Stomach smooth muscle (tissue), 2 donors: ENCODE measurements around the gene SIGLEC7.

Experiments used
- H3K27ac ChIP-seq: one replicate; pipeline ENCODE4 v1.7.0; 2013; ENCODE audit warnings: mild to moderate bottlenecking, low read length, inconsistent platforms
- H3K27me3 ChIP-seq, 2 donors: one replicate each; pipeline ENCODE4 v1.7.0; 2013; ENCODE audit warnings: low read length in 2 of 2; ENCODE audit not compliant: insufficient read depth in 2 of 2, control insufficient read depth in 1 of 2
- H3K36me3 ChIP-seq, 2 donors: one replicate each; pipeline ENCODE4 v1.7.0; 2013; ENCODE audit warnings: low read length in 2 of 2; ENCODE audit not compliant: control insufficient read depth in 2 of 2, insufficient read depth in 2 of 2
- H3K4me1 ChIP-seq: one replicate; pipeline ENCODE4 v1.7.0; 2013; ENCODE audit warnings: low read length; ENCODE audit not compliant: control insufficient read depth, insufficient read depth
- H3K4me3 ChIP-seq, 2 donors: one replicate each; pipeline ENCODE4 v1.7.0; 2013; ENCODE audit warnings: low read length in 2 of 2
- H3K9ac ChIP-seq, 2 donors: one replicate each; pipeline ENCODE4 v1.7.0; 2013; ENCODE audit warnings: low read length in 2 of 2, mild to moderate bottlenecking in 1 of 2
- H3K9me3 ChIP-seq, 2 donors: one replicate each; pipeline ENCODE4 v1.7.0; 2013; ENCODE audit warnings: low read length in 2 of 2; ENCODE audit not compliant: control insufficient read depth in 2 of 2
- donor health status: healthy.
- donor health status: Pancreatic carcinoma.

SIGLEC7 gene

DNA sequence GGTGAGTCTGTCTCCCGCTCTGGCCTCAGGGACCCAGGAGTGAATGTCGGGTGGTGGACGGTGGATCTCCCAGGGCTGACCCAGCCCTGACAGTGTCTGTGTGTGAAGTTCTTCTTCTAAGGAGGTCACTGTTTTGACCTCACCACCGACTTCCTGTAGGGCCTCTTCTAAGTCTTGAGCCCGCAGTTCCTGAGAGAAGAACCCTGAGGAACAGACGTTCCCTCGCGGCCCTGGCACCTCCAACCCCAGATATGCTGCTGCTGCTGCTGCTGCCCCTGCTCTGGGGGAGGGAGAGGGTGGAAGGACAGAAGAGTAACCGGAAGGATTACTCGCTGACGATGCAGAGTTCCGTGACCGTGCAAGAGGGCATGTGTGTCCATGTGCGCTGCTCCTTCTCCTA is at the start of gene SIGLEC7:
TSS of gene SIGLEC7 (plus strand) at position 183 of the 400 bp plus-strand sequence. CDS start at position 252, 69 bp downstream.
- H3K4me1 ChIP-seq, result no peaks in the 10 kb centered on the region
- no peak within 1 kb of the TSS for H3K27ac ChIP-seq
- H3K27me3 ChIP-seq, result peaks cover 2 to 12% of the 10 kb centered on the region in 2 donors
- no peak within 1 kb of the TSS for H3K9ac ChIP-seq
- H3K4me3 ChIP-seq, result no peak within 1 kb of the TSS
- no peaks in the 10 kb centered on the region for H3K9me3 ChIP-seq
- no peaks in the 10 kb centered on the region for H3K36me3 ChIP-seq

DNA sequence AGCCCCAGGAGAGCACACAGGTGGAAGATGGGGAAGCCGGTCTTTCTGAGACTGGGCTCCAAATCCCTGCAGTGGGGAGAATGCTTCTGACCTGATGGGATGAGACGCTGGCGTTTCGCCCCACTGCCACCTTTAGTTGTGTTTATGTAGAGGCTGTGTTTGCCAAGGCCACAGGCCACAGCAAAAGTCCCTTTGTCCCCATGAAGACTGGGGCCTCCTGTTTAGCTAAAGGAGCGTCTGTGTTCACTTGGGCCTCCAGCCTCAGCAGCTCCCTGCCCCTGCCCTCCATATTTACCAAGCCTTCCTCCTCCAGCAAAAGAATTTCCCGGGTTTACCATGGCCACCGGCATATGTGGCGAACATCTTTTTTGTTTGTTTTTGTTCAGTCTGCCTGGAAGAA is 49.0 kb upstream of the SIGLEC7 start:
- peaks cover 5% of the 10 kb centered on the region for H3K4me1 ChIP-seq
- H3K36me3 ChIP-seq, result no peaks in the 10 kb centered on the region
- H3K4me3 ChIP-seq, result no peak overlapping the region
- no peak overlapping the region for H3K27ac ChIP-seq
- H3K27me3 ChIP-seq, result no peaks in the 10 kb centered on the region
- H3K9me3 ChIP-seq, result no peaks in the 10 kb centered on the region
- no peak overlapping the region for H3K9ac ChIP-seq

DNA sequence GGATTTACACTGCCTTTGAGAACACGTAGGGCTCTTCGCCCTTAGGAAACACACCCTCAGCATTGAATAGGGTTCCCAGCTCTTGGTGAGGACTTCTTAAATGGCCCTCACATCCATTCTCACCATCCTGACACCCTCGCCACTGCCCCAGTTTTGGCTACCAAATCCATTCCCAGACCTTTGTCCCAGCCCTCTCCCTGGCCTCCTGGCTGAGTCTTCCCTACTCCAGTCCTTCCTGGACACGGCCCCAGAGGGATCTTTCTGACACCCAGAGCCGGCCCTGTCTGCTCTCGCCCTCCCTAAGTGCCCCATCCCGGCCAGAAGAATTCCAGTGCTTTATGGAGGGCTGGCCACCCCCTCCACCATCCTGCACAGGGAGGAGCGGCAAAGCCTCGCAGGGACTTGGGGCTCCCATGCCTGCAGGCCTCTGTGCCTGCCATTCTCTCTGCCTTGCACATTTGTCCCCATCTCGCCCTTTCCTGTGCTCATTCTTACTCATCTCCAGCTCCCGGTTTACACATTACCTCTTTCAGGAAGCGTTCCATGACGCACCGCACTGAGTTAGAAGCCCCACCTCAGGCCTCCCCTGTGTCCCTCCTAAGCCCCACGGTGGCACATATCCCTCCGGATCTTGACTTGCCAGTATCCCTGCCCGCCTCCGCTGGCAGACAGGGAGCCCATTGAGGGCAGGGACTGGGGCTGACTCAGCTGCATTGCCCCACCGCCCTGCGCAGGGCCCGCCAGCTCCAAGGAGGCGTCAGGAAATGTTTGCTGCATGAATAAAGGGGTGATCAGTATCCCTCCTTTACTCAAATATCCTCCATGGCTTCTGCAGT is 48.4 kb upstream of the SIGLEC7 start:
- no peak overlapping the region for H3K27ac ChIP-seq
- H3K9ac ChIP-seq, result no peak overlapping the region
- H3K4me1 ChIP-seq, result peaks cover 5% of the 10 kb centered on the region
- H3K27me3 ChIP-seq, result no peaks in the 10 kb centered on the region
- no peak overlapping the region for H3K4me3 ChIP-seq
- no peaks in the 10 kb centered on the region for H3K9me3 ChIP-seq
- no peaks in the 10 kb centered on the region for H3K36me3 ChIP-seq

DNA sequence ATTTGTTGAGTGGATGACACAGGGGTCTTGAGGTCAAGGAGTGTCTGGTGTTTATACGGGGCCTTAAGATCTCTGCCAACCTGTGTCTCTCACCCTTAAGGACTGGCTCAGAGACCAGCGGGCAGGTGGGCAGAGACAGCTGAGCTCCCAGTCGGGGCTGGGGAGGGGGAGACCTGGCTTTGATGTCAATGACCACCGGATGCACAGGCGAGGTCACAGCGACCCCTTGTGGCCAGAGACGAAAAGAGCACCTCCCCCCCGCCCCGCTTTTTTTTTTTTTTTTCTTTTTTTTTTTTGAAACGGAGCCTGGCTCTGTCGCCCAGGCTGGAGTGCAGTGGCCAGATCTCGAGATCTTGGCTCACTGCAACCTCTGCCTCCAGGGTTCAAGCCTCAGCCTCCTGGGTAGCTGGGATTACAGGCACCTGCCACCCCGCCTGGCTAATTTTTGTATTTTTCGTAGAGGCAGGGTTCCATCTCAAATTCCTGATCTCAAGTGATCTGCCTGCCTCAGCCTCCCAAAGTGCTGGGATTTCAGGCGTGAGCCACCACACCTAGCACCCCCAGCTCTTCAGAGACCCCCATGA is 47.3 kb upstream of the SIGLEC7 start:
- H3K36me3 ChIP-seq, result peaks cover 0 to under 1% of the 10 kb centered on the region in 2 donors
- H3K27me3 ChIP-seq, result no peaks in the 10 kb centered on the region
- no peak overlapping the region for H3K4me3 ChIP-seq
- peaks cover 8% of the 10 kb centered on the region for H3K4me1 ChIP-seq
- no peak overlapping the region for H3K9ac ChIP-seq
- no peaks in the 10 kb centered on the region for H3K9me3 ChIP-seq
- no peak overlapping the region for H3K27ac ChIP-seq

DNA sequence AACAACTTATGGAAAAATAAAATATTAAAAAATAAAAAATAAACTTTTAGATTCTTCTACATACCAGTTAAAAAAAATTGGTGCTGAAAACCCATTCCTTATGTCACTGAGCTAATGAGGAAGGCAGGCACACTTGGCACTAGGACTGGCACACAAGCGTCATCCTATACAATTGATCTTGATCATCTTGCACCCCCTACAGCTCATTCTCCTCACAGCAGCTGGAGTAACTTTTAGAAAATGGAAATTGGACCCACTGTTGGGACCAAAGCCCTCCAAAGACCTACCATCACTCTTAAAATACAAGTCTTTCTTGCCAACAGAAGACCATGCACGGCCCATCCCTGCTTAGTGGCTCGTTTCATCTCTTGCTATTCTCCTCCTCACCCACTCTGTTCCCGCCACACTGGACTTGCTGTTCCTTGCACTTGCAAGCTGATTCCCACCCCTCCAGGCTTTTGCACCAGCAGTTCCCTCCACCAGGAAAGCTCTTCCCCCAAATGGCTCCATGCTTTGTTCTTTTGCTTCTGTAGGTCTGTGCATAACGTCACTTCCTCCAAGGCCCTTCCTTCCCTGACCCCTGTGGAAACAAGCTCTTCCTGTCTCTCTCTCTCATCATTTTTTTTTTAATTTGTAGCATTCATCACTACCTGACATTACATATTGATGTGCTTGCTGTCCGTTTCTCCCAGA is 45.5 kb upstream of the SIGLEC7 start:
- Histone ChIP-seq H3K9me3 (no peaks in the 10 kb centered on the region), H3K9ac (no peak overlapping the region), H3K27ac (no peak overlapping the region), H3K36me3 (peaks cover 0 to 4% of the 10 kb centered on the region in 2 donors), H3K4me3 (no peak overlapping the region), H3K4me1 (peaks cover 8% of the 10 kb centered on the region), H3K27me3 (no peaks in the 10 kb centered on the region)

DNA sequence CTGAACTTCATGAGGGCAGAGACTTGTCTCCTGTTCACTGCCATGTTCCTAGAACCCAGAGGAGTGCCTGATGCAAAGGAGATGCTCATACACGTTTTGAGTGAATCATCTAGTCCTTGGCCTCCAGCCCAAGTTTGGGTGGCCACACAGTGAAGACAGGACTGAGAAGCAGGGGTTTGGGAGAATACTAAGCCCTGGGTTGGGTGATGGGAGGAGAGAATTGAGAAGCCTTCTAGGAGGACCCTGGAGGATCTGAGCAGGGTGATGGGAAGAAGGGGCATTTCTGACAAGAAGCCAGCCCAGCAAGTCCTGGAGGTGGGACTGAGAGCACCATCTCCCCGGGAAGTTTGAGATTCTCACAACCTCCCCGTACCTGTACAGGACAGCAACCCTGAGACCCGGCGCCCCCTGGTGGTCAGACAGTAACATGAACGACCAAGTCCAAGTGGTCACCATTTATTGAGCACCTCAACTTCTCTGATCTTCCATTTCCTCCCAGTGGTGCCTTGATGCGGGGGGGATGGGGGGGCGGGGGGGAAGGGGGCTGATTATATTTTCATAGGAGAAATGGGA is 44.8 kb upstream of the SIGLEC7 start:
- Histone ChIP-seq H3K4me1 (peaks cover 8% of the 10 kb centered on the region), H3K36me3 (peaks cover 1 to 7% of the 10 kb centered on the region in 2 donors), H3K9me3 (no peaks in the 10 kb centered on the region), H3K27ac (no peak overlapping the region), H3K4me3 (no peak overlapping the region), H3K9ac (no peak overlapping the region), H3K27me3 (no peaks in the 10 kb centered on the region)

DNA sequence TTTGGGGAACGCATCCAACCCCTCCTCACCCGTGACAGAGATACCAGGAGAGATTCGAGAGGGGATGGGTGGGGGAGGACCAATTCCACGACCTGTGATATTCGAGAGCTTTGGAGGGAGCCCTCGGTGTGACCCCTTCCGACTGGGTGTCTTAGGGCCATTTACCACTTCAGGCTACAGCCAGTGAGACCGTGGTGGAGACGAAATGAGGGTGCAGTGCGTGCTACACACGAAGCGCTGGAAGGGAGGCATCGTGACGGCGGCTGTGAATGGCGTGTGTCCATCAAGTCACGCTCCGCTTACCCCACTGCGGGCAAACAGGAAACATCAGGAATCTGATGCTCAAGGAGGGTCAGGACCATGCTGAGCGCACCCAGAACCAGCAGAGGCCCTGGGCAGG is 44.3 kb upstream of the SIGLEC7 start:
- peaks cover 8% of the 10 kb centered on the region for H3K4me1 ChIP-seq

DNA sequence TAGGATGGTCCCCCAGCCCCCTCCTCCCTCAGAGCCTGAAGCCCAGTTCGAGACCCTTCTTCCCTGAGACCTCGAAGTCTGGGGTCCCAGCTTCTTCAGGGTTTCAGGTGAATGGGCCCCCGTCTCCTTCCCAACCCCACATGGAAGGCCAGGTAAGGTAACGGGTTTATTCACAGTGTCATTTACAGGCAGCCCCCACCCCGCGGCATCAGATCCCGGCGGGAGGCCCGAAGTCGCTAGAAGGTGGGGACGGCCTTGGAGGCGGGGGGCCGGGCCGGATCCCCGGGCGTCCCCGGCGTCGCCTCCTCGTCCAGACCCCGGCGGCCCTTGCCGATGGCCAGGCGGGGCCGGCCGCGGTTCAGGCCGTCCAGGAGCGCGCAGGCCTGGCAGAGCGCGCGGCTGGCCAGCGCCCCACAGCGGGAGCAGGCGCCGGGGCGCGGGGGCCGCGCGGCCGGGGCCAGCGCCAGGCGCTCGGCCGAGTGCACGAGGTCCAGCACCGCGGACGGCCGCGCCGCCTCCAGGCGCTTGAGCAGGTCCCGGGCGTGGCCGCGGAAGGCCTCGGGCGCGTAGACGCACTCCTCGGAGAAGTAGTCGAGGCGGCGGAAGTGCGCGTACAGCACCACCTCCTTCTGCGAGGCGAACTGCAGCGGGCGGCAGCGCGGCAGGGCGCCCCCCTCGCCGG is 43.6 kb upstream of the SIGLEC7 start:
- H3K27me3 ChIP-seq, result no peaks in the 10 kb centered on the region
- H3K4me3 ChIP-seq, result peak overlapping the region in 1 of 2 donors; percentile 62
- H3K36me3 ChIP-seq, result peaks cover 10 to 11% of the 10 kb centered on the region in 2 donors
- H3K4me1 ChIP-seq, result peaks cover 8% of the 10 kb centered on the region
- peak overlapping the region; percentile 15 to 42 for H3K9ac ChIP-seq
- H3K9me3 ChIP-seq, result no peaks in the 10 kb centered on the region
- H3K27ac ChIP-seq, result peak overlapping the region; percentile 24

More for the DNA sequence above, 44.3 kb upstream of the SIGLEC7 start:
- Histone ChIP-seq H3K4me3 (no peak overlapping the region), H3K27ac (no peak overlapping the region), H3K9me3 (no peaks in the 10 kb centered on the region), H3K9ac (no peak overlapping the region), H3K36me3 (peaks cover 7 to 11% of the 10 kb centered on the region in 2 donors), H3K27me3 (no peaks in the 10 kb centered on the region)

DNA sequence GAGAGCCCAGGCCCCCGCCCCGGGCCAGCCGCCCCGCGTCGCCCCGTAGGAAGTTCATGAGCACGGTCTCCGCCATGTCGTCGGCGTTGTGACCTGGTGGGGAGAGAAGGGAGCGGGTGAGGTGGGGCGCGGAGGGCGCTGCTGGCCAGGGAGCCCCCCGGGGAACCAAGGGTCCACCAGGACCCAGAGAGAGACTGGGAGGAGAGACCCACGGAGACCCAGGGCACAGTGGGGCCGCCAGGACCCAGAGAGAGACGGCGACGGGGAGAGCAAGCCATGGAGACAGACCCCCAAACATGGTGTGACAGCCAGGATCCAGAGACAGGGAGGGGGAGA is 43.1 kb upstream of the SIGLEC7 start:
- Histone ChIP-seq H3K4me3 (peak overlapping the region in 1 of 2 donors; percentile 60), H3K27me3 (no peaks in the 10 kb centered on the region)

DNA sequence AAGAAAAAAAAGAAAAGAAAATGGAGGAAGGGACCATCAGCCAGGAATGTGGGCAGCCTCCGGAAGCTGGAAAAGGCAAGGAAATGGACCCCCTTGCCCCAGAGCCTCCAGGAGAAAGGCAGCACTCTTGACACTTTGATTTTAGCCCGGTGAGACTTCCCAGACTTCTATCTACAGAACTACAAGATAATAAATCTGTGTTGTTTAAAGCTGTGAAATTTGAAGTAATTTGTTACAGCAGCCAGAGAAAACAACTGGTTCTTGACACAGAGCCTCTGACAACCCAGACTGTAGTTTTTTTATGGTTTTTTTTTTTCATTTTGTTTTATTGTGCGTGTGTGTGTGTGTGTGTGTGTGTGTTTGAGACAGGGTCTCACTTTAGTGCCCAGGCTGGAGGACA is 41.5 kb upstream of the SIGLEC7 start:
- peaks cover 11% of the 10 kb centered on the region for H3K4me1 ChIP-seq
- H3K9me3 ChIP-seq, result no peaks in the 10 kb centered on the region
- no peaks in the 10 kb centered on the region for H3K27me3 ChIP-seq
- no peak overlapping the region for H3K4me3 ChIP-seq
- H3K27ac ChIP-seq, result no peak overlapping the region
- no peak overlapping the region for H3K9ac ChIP-seq
- H3K36me3 ChIP-seq, result peaks cover 10 to 11% of the 10 kb centered on the region in 2 donors

More for the DNA sequence above, 43.1 kb upstream of the SIGLEC7 start:
- peak overlapping the region; percentile 15 to 47 for H3K9ac ChIP-seq
- peaks cover 11% of the 10 kb centered on the region for H3K4me1 ChIP-seq
- H3K9me3 ChIP-seq, result no peaks in the 10 kb centered on the region
- H3K36me3 ChIP-seq, result peaks cover 10 to 11% of the 10 kb centered on the region in 2 donors
- H3K27ac ChIP-seq, result peak overlapping the region; percentile 24
